ENCODE data around the gene ACKR4.

The ACKR4 gene

DNA sequence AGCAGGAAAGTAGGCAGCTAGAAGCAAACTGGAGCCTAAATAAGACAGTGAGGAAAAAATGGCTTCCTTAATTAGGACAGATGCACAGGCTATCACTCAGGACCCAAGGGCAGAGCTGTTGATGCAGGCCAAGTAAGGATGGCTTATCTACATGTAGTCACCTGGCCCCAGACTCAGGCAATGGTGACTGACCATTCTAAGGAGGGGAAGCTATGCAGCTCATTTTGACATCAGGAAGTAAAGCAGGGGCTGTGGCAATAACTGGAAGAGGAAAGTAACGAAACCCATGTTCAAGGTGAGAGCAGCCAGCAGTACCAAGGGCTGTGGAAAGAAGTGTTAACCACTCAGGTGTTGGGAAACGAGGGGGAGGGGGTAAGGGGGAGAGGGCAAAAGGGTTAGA is 46.3 kb downstream of the ACKR4 start:
- no peak for DNase-seq

DNA sequence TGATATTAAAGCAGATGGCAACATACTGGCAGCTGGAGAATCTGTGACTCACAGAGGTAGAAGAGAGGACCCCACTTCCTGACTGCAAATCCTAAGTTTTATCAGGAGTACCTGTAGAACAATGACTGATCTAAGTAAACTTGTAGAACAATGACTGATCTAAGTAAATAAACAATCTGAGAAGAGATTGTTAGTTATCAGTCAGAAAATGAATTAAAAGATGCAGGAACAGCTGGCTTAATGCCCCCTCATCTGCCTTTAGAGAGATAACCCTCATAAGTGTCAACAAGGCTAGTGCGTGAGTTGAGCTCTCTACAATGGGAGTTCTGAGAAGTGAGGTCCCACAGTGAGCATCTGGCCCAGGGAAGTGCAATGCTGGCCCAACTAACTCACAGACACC is 48.0 kb downstream of the ACKR4 start:
- DNase-seq = no peak

DNA sequence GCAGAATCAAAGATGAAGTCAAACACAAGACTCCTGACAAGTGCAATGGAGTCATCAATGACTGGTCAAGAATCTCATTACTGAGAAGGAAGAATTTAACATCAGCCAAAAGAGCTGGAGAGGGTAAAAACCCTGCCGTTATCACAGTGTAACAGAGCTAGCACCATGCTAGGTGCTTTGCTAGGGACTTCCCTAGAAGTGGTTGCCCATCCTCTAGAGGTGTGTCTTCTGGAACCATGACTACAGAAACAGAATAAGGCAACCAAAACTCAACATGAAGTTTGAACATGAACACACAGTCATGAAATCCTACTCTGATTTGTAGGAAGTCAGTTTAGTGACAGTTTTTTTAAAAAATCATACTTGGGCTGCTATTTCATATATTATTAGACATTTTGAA is 53.1 kb downstream of the ACKR4 start:
- DNase-seq = no peak

Data from activated gamma-delta T cell (primary cell).